ENCODE results near the gene CDK4.

Gene CDK4

DNA sequence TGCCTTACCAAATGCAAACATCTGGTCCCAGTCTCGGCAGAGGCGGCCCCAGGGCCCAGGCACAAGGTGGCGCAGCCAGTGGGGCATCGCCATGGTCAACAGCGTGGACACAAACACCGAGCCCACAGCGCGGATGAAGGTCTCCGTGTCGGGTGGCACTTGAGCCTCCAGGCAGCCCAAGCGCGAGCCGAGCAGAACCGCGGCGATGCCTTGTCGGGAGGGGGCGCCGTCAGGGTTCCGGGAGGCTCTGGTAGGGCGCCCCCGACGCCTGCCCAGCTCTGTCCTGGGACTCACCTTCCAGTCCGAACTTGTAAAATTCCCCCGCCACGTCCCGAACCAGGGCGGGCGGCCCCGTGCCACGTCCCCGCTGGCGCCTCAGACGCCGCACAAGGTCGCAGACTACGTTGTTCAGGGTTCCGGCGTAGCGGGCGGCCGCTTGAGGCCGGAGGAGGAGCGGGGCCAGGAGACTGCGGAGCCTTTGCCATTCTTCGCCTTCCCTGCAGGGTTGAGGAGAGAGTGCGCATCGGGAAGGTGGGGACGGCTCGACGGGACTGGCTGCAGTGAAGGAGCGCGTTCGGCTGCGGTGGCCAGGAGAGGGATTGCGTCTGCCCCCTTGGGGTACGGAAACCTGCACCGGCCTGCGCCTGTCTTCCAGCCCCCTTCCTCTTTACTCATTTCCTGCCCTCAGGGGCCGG, 13.0 kb upstream of the CDK4 start:
- TF ChIP-seq FOXP2 (optimal IDR thresholded peaks at IDR 0.05; ENCODE audit: borderline replicate concordance, extremely low read depth, extremely low read length, insufficient read depth): no peak
- TF ChIP-seq SIN3A (IDR thresholded peaks at IDR 0.05; ENCODE audit: borderline replicate concordance, insufficient read depth, low read length): no peak
- TF ChIP-seq, protein P1, sequence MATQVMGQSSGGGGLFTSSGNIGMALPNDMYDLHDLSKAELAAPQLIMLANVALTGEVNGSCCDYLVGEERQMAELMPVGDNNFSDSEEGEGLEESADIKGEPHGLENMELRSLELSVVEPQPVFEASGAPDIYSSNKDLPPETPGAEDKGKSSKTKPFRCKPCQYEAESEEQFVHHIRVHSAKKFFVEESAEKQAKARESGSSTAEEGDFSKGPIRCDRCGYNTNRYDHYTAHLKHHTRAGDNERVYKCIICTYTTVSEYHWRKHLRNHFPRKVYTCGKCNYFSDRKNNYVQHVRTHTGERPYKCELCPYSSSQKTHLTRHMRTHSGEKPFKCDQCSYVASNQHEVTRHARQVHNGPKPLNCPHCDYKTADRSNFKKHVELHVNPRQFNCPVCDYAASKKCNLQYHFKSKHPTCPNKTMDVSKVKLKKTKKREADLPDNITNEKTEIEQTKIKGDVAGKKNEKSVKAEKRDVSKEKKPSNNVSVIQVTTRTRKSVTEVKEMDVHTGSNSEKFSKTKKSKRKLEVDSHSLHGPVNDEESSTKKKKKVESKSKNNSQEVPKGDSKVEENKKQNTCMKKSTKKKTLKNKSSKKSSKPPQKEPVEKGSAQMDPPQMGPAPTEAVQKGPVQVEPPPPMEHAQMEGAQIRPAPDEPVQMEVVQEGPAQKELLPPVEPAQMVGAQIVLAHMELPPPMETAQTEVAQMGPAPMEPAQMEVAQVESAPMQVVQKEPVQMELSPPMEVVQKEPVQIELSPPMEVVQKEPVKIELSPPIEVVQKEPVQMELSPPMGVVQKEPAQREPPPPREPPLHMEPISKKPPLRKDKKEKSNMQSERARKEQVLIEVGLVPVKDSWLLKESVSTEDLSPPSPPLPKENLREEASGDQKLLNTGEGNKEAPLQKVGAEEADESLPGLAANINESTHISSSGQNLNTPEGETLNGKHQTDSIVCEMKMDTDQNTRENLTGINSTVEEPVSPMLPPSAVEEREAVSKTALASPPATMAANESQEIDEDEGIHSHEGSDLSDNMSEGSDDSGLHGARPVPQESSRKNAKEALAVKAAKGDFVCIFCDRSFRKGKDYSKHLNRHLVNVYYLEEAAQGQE (IDR thresholded peaks at IDR 0.05; ENCODE audit: insufficient read depth in 1 of 2, low read depth in 2 of 2, low read length in 2 of 2): no peak
- no peak for TF ChIP-seq POLR2AphosphoS5 (IDR thresholded peaks at IDR 0.05; ENCODE audit: low read depth, low read length)
- no peak for TF ChIP-seq TAF1 (IDR thresholded peaks at IDR 0.05; ENCODE audit: borderline replicate concordance, insufficient read depth, low read length)

DNA sequence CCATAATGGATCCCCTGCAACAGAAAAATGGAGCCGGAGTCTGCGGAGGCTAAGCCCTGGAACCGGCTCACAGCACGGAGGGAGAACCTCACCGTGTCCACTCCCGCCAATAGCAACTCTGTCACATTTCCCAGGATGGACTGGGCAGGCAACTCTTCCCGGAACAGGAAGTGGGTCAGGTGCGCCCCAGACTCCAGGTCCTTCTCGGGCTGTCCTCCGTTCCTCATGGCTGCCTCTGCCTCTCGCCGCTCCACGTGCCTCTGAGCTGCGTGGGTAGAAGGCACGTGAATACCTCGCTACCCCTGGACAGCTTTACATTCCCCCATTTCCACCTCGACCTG, 12.5 kb upstream of the CDK4 start:
- TF ChIP-seq TAF1 (IDR thresholded peaks at IDR 0.05; ENCODE audit: borderline replicate concordance, insufficient read depth, low read length) (no peak), SIN3A (IDR thresholded peaks at IDR 0.05; ENCODE audit: borderline replicate concordance, insufficient read depth, low read length) (no peak), POLR2AphosphoS5 (IDR thresholded peaks at IDR 0.05; ENCODE audit: low read depth, low read length) (no peak), FOXP2 (optimal IDR thresholded peaks at IDR 0.05; ENCODE audit: borderline replicate concordance, extremely low read depth, extremely low read length, insufficient read depth) (no peak)
- TF ChIP-seq, protein P1 (IDR thresholded peaks at IDR 0.05; ENCODE audit: insufficient read depth in 1 of 2, low read depth in 2 of 2, low read length in 2 of 2): no peak

DNA sequence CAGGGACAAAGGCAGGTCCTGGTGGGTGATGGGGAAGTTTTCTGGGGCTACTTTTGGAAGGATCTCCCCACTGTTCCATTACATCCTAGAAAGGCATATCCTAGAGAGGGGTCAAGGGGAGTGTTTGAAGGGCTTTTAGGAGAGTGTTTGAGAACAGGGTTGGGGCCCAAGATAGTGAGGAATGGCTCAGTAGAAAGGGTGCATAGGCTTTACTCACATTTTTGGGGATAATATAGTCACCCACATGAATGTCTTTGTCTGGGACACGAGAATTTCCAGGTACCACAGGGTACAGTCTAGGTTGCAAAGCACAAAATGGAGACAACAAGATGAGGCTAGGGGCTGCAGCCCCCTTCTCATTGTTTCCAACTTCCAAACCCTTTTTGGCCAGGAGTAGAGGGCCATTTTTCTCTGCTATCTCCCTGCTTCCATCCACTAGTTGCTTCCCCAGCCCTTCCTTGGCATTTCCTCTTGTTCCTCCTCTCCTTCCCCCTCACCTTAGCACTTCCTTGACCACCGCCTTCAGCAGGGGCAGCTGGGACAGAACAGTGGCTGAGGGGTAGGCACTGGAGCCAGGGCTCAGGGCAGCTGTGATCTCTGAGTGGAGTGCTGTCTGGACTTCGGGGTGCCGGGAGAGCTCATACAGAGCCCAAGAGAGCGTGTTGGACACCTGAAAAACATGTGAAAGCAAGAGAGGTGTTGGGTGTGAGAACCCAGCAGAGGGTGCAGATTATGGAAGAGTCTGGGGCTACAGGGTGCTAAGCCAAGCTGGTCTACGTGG, 12.0 kb upstream of the CDK4 start:
- TF ChIP-seq POLR2AphosphoS5 (IDR thresholded peaks at IDR 0.05; ENCODE audit: low read depth, low read length): no peak
- TF ChIP-seq SIN3A (IDR thresholded peaks at IDR 0.05; ENCODE audit: borderline replicate concordance, insufficient read depth, low read length): no peak
- TF ChIP-seq FOXP2 (optimal IDR thresholded peaks at IDR 0.05; ENCODE audit: borderline replicate concordance, extremely low read depth, extremely low read length, insufficient read depth): no peak
- TF ChIP-seq TAF1 (IDR thresholded peaks at IDR 0.05; ENCODE audit: borderline replicate concordance, insufficient read depth, low read length): no peak
- TF ChIP-seq, protein P1 (IDR thresholded peaks at IDR 0.05; ENCODE audit: insufficient read depth in 1 of 2, low read depth in 2 of 2, low read length in 2 of 2): no peak

DNA sequence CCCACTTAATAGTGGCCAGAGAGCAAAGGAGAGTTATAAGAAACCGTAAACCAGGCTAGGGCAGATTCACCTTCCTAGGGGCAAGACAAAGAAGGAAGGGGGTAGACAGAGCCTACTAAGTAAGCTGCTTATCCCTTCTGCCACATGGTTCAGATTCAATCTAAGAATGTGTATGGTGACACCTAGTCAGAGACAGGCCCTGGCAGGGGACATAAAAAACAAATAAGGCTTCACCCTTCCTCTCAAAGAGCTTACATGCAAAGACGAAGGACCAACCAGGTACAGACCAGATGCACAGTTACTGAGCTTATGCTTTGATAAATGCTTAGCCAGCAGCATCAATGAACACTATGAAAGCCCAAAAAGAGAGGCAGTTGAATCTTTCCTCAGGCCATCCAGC, 10.4 kb upstream of the CDK4 start:
- TF ChIP-seq POLR2AphosphoS5 (IDR thresholded peaks at IDR 0.05; ENCODE audit: low read depth, low read length) (no peak), FOXP2 (optimal IDR thresholded peaks at IDR 0.05; ENCODE audit: borderline replicate concordance, extremely low read depth, extremely low read length, insufficient read depth) (no peak), SIN3A (IDR thresholded peaks at IDR 0.05; ENCODE audit: borderline replicate concordance, insufficient read depth, low read length) (no peak), TAF1 (IDR thresholded peaks at IDR 0.05; ENCODE audit: borderline replicate concordance, insufficient read depth, low read length) (no peak)
- TF ChIP-seq, protein P1 (IDR thresholded peaks at IDR 0.05; ENCODE audit: insufficient read depth in 1 of 2, low read depth in 2 of 2, low read length in 2 of 2): no peak

All from PFSK-1 (cell line).